ENCODE results near the gene ZNF71. TPM values are rescaled to one million over a fixed set of nuclear protein-coding genes. Genes with fewer than 3 reads are reported as not detected.

ZNF71 gene
- total RNA-seq, 2 experiments from 2014 or later: 4.8 to 4.9 TPM

GRCh38 chr19:56639217-56639616 lies 44.1 kb downstream of the ZNF71 start:
- Mint-ChIP-seq H3K4me1 (no peaks in the 10 kb centered on the region), H3K9me3 (peaks cover 41% of the 10 kb centered on the region), H3K36me3 (ENCODE audit: low read depth) (peaks cover 4% of the 10 kb centered on the region), H3K4me3 (no peak overlapping the region), H3K27me3 (no peaks in the 10 kb centered on the region), H3K27ac (no peak overlapping the region)
- CTCF ChIA-PET: no interaction called here
- no peak for DNase-seq
- POLR2A ChIA-PET: no interaction called here

GRCh38 chr19:56642711-56643459 lies 47.8 kb downstream of the ZNF71 start, which contains the start of gene SMIM17:
Gene SMIM17 (plus strand): TSS chr19:56643159. CDS start chr19:56645668, 2,509 bp downstream.
- H3K9me3 Mint-ChIP-seq: peaks cover 44% of the 10 kb centered on the region
- H3K36me3 Mint-ChIP-seq (ENCODE audit: low read depth): peaks cover 8% of the 10 kb centered on the region
- POLR2A ChIA-PET: no interaction called here
- H3K4me1 Mint-ChIP-seq: no peaks in the 10 kb centered on the region
- CTCF ChIA-PET: no interaction called here
- no peak within 1 kb of the TSS for H3K27ac Mint-ChIP-seq
- no peak within 1 kb of the TSS for H3K4me3 Mint-ChIP-seq
- DNase-seq: no peak
- H3K27me3 Mint-ChIP-seq: no peaks in the 10 kb centered on the region

- ChIA-PET POLR2A (no interaction called here), CTCF (no interaction called here)
- peaks cover 8% of the 10 kb centered on the region for H3K36me3 Mint-ChIP-seq (ENCODE audit: low read depth)
Measured at GRCh38 chr19:56643460-56643955, 48.4 kb downstream of the ZNF71 start.

GRCh38 chr19:56654151-56654550 lies 59.0 kb downstream of the ZNF71 start:
- CTCF ChIA-PET: no interaction called here
- H3K4me1 Mint-ChIP-seq: no peaks in the 10 kb centered on the region
- DNase-seq: no peak
- H3K27ac Mint-ChIP-seq: no peak overlapping the region
- H3K27me3 Mint-ChIP-seq: no peaks in the 10 kb centered on the region
- H3K4me3 Mint-ChIP-seq: no peak overlapping the region
- peaks cover 50% of the 10 kb centered on the region for H3K9me3 Mint-ChIP-seq
- no peaks in the 10 kb centered on the region for H3K36me3 Mint-ChIP-seq (ENCODE audit: low read depth)
- POLR2A ChIA-PET: no interaction called here

More at GRCh38 chr19:56643460-56643955, 48.4 kb downstream of the ZNF71 start:
- H3K9me3 Mint-ChIP-seq: peaks cover 48% of the 10 kb centered on the region
- H3K27me3 Mint-ChIP-seq: no peaks in the 10 kb centered on the region
- no peaks in the 10 kb centered on the region for H3K4me1 Mint-ChIP-seq
- no peak overlapping the region for H3K4me3 Mint-ChIP-seq
- no peak overlapping the region for H3K27ac Mint-ChIP-seq
- no peak for DNase-seq

GRCh38 chr19:56660381-56661107 lies 65.4 kb downstream of the ZNF71 start:
- DNase-seq: no peak
- Mint-ChIP-seq H3K27ac (no peak overlapping the region), H3K4me3 (no peak overlapping the region), H3K4me1 (no peaks in the 10 kb centered on the region), H3K36me3 (ENCODE audit: low read depth) (peaks cover 4% of the 10 kb centered on the region), H3K27me3 (no peaks in the 10 kb centered on the region), H3K9me3 (peaks cover 43% of the 10 kb centered on the region)
- POLR2A ChIA-PET: no interaction called here
- CTCF ChIA-PET: no interaction called here

GRCh38 chr19:56661248-56661647 lies 66.1 kb downstream of the ZNF71 start:
- H3K4me3 Mint-ChIP-seq: no peak overlapping the region
- no peaks in the 10 kb centered on the region for H3K27me3 Mint-ChIP-seq
- DNase-seq: no peak
- H3K4me1 Mint-ChIP-seq: no peaks in the 10 kb centered on the region
- peaks cover 4% of the 10 kb centered on the region for H3K36me3 Mint-ChIP-seq (ENCODE audit: low read depth)
- no peak overlapping the region for H3K27ac Mint-ChIP-seq
- POLR2A ChIA-PET: no interaction called here
- H3K9me3 Mint-ChIP-seq: peaks cover 42% of the 10 kb centered on the region
- CTCF ChIA-PET: no interaction called here

- ChIA-PET POLR2A (no interaction called here), CTCF (no interaction called here)
- DNase-seq: no peak
- Mint-ChIP-seq H3K4me1 (no peaks in the 10 kb centered on the region), H3K36me3 (ENCODE audit: low read depth) (peaks cover 4% of the 10 kb centered on the region), H3K27ac (no peak overlapping the region), H3K27me3 (no peaks in the 10 kb centered on the region), H3K4me3 (no peak overlapping the region), H3K9me3 (peaks cover 44% of the 10 kb centered on the region)
Measured at GRCh38 chr19:56663931-56664500, 68.9 kb downstream of the ZNF71 start.

GRCh38 chr19:56664511-56664910 lies 69.4 kb downstream of the ZNF71 start:
- Mint-ChIP-seq H3K36me3 (ENCODE audit: low read depth) (peaks cover 4% of the 10 kb centered on the region), H3K9me3 (peaks cover 43% of the 10 kb centered on the region)

GRCh38 chr19:56667311-56667870 lies 72.3 kb downstream of the ZNF71 start:
- Mint-ChIP-seq H3K4me1 (peaks cover 5% of the 10 kb centered on the region), H3K4me3 (no peak overlapping the region), H3K36me3 (ENCODE audit: low read depth) (peaks cover 6% of the 10 kb centered on the region), H3K9me3 (peaks cover 36% of the 10 kb centered on the region), H3K27ac (no peak overlapping the region), H3K27me3 (no peaks in the 10 kb centered on the region)
- no peak for DNase-seq
- ChIA-PET CTCF (no interaction called here), POLR2A (no interaction called here)

More at GRCh38 chr19:56664511-56664910, 69.4 kb downstream of the ZNF71 start:
- no peaks in the 10 kb centered on the region for H3K27me3 Mint-ChIP-seq
- no peak overlapping the region for H3K4me3 Mint-ChIP-seq
- no peak overlapping the region for H3K27ac Mint-ChIP-seq
- H3K4me1 Mint-ChIP-seq: no peaks in the 10 kb centered on the region
- POLR2A ChIA-PET: no interaction called here
- no peak for DNase-seq
- CTCF ChIA-PET: no interaction called here

GRCh38 chr19:56668676-56669075 lies 73.6 kb downstream of the ZNF71 start:
- POLR2A ChIA-PET: no interaction called here
- no peak for DNase-seq
- peaks cover 32% of the 10 kb centered on the region for H3K9me3 Mint-ChIP-seq
- peaks cover 4% of the 10 kb centered on the region for H3K36me3 Mint-ChIP-seq (ENCODE audit: low read depth)
- H3K27ac Mint-ChIP-seq: no peak overlapping the region
- no peak overlapping the region for H3K4me3 Mint-ChIP-seq
- peaks cover 5% of the 10 kb centered on the region for H3K4me1 Mint-ChIP-seq
- CTCF ChIA-PET: no interaction called here
- no peaks in the 10 kb centered on the region for H3K27me3 Mint-ChIP-seq

GRCh38 chr19:56670401-56670960 lies 75.4 kb downstream of the ZNF71 start:
- H3K4me3 Mint-ChIP-seq: no peak overlapping the region
- ChIA-PET POLR2A (no interaction called here), CTCF (no interaction called here)
- H3K4me1 Mint-ChIP-seq: peaks cover 5% of the 10 kb centered on the region
- no peak for DNase-seq
- H3K9me3 Mint-ChIP-seq: peaks cover 30% of the 10 kb centered on the region
- H3K36me3 Mint-ChIP-seq (ENCODE audit: low read depth): peaks cover 3% of the 10 kb centered on the region
- no peaks in the 10 kb centered on the region for H3K27me3 Mint-ChIP-seq
- H3K27ac Mint-ChIP-seq: no peak overlapping the region

- CTCF ChIA-PET: no interaction called here
- POLR2A ChIA-PET: no interaction called here
- peaks cover 27% of the 10 kb centered on the region for H3K9me3 Mint-ChIP-seq
- H3K27ac Mint-ChIP-seq: no peak overlapping the region
- H3K4me3 Mint-ChIP-seq: peak overlapping the region; percentile 66
- H3K36me3 Mint-ChIP-seq (ENCODE audit: low read depth): peaks cover 3% of the 10 kb centered on the region
- H3K4me1 Mint-ChIP-seq: peaks cover 5% of the 10 kb centered on the region
- DNase-seq: no peak
- no peaks in the 10 kb centered on the region for H3K27me3 Mint-ChIP-seq
Measured at GRCh38 chr19:56670961-56671612, 76.0 kb downstream of the ZNF71 start.

GRCh38 chr19:56671613-56671994 lies 76.5 kb downstream of the ZNF71 start, which contains the start of gene ZNF835:
Gene ZNF835 (minus strand): TSS chr19:56671757. CDS start chr19:56665198, 6,559 bp downstream.
- peaks cover 3% of the 10 kb centered on the region for H3K36me3 Mint-ChIP-seq (ENCODE audit: low read depth)
- peak; percentile 65 for DNase-seq
- POLR2A ChIA-PET: no interaction called here
- no peaks in the 10 kb centered on the region for H3K27me3 Mint-ChIP-seq
- peak within 1 kb of the TSS; percentile 66 for H3K4me3 Mint-ChIP-seq
- CTCF ChIA-PET: no interaction called here
- H3K9me3 Mint-ChIP-seq: peaks cover 32% of the 10 kb centered on the region
- H3K27ac Mint-ChIP-seq: no peak within 1 kb of the TSS
- H3K4me1 Mint-ChIP-seq: peaks cover 5% of the 10 kb centered on the region

Data from activated CD4-positive, alpha-beta memory T cell treated with anti-CD3 and anti-CD28 coated beads, Interleukin-2, amount 10 ng/mL, durations not matched to agents 7 days and 5 days (primary cell).